Measurements from ENCODE around the gene PHKB.

DNA sequence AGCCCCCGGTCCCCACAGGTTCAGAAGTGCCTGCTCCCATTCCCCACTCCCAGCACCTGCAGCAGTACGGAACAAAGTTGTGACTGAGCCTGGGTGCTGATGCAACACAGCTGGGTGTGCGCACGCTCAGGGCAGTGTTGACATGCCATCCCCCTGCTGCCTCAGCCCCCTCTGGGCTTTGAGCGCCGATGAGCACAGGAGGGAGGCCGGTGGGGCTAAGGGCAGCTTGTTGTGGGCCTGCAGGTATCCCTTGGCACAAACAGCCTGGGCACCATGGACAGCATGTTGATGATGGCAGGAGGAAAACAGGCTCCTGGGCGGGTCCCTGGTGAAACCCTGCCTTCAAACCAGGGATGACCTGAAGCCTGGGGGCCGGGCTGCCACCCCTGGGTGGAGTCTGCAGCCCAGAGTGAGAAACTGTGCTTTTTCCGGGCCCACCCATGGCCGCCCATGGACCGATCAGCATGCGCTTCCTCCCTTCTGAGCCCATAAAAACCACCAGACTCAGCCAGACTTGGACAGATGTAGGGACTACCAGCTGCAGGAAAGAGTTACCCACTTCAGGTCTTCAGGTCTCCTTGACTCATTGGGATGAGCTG, 175.5 kb downstream of the PHKB start:
- TF ChIP-seq RAD21 (conservative IDR thresholded peaks at IDR 0.05): no peak
- TF ChIP-seq, protein P1, sequence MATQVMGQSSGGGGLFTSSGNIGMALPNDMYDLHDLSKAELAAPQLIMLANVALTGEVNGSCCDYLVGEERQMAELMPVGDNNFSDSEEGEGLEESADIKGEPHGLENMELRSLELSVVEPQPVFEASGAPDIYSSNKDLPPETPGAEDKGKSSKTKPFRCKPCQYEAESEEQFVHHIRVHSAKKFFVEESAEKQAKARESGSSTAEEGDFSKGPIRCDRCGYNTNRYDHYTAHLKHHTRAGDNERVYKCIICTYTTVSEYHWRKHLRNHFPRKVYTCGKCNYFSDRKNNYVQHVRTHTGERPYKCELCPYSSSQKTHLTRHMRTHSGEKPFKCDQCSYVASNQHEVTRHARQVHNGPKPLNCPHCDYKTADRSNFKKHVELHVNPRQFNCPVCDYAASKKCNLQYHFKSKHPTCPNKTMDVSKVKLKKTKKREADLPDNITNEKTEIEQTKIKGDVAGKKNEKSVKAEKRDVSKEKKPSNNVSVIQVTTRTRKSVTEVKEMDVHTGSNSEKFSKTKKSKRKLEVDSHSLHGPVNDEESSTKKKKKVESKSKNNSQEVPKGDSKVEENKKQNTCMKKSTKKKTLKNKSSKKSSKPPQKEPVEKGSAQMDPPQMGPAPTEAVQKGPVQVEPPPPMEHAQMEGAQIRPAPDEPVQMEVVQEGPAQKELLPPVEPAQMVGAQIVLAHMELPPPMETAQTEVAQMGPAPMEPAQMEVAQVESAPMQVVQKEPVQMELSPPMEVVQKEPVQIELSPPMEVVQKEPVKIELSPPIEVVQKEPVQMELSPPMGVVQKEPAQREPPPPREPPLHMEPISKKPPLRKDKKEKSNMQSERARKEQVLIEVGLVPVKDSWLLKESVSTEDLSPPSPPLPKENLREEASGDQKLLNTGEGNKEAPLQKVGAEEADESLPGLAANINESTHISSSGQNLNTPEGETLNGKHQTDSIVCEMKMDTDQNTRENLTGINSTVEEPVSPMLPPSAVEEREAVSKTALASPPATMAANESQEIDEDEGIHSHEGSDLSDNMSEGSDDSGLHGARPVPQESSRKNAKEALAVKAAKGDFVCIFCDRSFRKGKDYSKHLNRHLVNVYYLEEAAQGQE (IDR thresholded peaks at IDR 0.05; ENCODE audit: borderline replicate concordance): no peak
- no peak for TF ChIP-seq EZH2 (IDR thresholded peaks at IDR 0.05; ENCODE audit: borderline replicate concordance, insufficient read depth, low read length, poor library complexity, severe bottlenecking)
- TF ChIP-seq, protein P2, sequence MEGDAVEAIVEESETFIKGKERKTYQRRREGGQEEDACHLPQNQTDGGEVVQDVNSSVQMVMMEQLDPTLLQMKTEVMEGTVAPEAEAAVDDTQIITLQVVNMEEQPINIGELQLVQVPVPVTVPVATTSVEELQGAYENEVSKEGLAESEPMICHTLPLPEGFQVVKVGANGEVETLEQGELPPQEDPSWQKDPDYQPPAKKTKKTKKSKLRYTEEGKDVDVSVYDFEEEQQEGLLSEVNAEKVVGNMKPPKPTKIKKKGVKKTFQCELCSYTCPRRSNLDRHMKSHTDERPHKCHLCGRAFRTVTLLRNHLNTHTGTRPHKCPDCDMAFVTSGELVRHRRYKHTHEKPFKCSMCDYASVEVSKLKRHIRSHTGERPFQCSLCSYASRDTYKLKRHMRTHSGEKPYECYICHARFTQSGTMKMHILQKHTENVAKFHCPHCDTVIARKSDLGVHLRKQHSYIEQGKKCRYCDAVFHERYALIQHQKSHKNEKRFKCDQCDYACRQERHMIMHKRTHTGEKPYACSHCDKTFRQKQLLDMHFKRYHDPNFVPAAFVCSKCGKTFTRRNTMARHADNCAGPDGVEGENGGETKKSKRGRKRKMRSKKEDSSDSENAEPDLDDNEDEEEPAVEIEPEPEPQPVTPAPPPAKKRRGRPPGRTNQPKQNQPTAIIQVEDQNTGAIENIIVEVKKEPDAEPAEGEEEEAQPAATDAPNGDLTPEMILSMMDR (IDR thresholded peaks at IDR 0.05; ENCODE audit: poor library complexity, severe bottlenecking): no peak
- TF ChIP-seq TAF1 (IDR thresholded peaks at IDR 0.05; ENCODE audit: low read depth): no peak
- TF ChIP-seq MXI1 (conservative IDR thresholded peaks at IDR 0.05; ENCODE audit: poor library complexity, severe bottlenecking): no peak
- no peak for TF ChIP-seq EP300 (conservative IDR thresholded peaks at IDR 0.05; ENCODE audit: poor library complexity, severe bottlenecking)
